Stimulated activated effector memory CD8-positive, alpha-beta T cell treated with anti-CD3 and anti-CD28 coated beads, Interleukin-12 subunit alpha, Interleukin-12 subunit beta, amount 100 ng/mL, for 72 hours (primary cell): Measurements from ENCODE around the gene CCDC136.

ENCODE experiments used
- ATAC-seq: fragments of 150-1000 bp; cut with Tn5 transposase; 2 replicates; pipeline ENCODE4 v1.10.0; 2021
- DNase-seq, 2 donors: peaks; one replicate each; pipeline ENCODE4 v3.0.0; 2021 to 2022; ENCODE audit warnings: low spot score in 2 of 2
- H3K27ac Mint-ChIP-seq: one replicate; pipeline ENCODE4 v1.8.0; 2022; ENCODE audit warnings: mild to moderate bottlenecking, mixed read lengths
- H3K36me3 Mint-ChIP-seq: one replicate; pipeline ENCODE4 v1.8.0; 2022; ENCODE audit warnings: mild to moderate bottlenecking, mixed read lengths
- H3K4me1 Mint-ChIP-seq: one replicate; pipeline ENCODE4 v1.8.0; 2022; ENCODE audit warnings: mixed read lengths
- H3K4me3 Mint-ChIP-seq: one replicate; pipeline ENCODE4 v1.8.0; 2022; ENCODE audit warnings: mild to moderate bottlenecking, mixed read lengths
- H3K9me3 Mint-ChIP-seq: one replicate; pipeline ENCODE4 v1.8.0; 2022; ENCODE audit warnings: mixed read lengths

Gene CCDC136

DNA sequence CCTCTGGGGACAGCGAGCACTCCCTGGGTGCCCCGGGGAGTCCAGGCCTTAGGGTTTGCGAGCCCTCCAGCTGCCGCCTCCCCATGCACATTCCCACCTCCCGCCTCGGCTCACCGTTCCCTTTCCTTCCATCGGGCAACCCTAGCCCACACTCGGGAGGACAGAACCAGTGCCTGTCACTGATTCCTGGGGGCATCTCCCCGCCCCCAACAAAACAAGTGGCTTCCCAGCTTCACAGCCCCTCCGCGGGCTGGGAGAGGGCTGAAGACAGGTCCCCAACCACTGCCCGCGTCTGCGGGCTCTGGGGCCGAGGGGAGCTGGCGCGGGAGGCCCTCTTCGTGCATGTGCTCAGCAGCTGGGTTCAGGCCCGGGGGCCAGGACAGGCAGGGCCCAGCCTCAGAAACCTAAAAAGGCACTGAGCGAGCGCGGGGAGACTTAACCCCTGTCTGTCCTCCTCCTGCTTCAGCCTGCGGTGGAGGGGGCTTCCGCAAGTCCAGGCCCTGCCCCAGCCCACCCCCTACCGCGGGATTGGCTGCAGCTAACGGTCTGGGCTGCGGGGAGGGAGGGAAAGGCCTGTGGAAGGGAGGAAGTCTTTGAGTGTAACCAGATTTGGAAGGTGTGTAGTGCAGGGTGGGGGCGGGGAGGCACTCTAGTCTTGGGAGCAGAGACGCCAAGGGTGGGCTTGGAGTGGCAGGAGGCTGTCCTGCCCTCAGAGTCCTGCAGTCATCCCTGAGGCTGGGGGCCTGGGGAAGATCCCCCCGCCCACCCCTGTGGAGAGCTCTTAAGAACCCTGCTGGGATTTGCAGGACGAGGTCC, 39.6 kb downstream of the CCDC136 start:
- Mint-ChIP-seq H3K4me1 (peaks cover 21% of the 10 kb centered on the region), H3K36me3 (no peaks in the 10 kb centered on the region), H3K4me3 (peak overlapping the region; percentile 67), H3K9me3 (no peaks in the 10 kb centered on the region), H3K27ac (no peak overlapping the region)
- DNase-seq (no peak), ATAC-seq (peak; percentile 3)

DNA sequence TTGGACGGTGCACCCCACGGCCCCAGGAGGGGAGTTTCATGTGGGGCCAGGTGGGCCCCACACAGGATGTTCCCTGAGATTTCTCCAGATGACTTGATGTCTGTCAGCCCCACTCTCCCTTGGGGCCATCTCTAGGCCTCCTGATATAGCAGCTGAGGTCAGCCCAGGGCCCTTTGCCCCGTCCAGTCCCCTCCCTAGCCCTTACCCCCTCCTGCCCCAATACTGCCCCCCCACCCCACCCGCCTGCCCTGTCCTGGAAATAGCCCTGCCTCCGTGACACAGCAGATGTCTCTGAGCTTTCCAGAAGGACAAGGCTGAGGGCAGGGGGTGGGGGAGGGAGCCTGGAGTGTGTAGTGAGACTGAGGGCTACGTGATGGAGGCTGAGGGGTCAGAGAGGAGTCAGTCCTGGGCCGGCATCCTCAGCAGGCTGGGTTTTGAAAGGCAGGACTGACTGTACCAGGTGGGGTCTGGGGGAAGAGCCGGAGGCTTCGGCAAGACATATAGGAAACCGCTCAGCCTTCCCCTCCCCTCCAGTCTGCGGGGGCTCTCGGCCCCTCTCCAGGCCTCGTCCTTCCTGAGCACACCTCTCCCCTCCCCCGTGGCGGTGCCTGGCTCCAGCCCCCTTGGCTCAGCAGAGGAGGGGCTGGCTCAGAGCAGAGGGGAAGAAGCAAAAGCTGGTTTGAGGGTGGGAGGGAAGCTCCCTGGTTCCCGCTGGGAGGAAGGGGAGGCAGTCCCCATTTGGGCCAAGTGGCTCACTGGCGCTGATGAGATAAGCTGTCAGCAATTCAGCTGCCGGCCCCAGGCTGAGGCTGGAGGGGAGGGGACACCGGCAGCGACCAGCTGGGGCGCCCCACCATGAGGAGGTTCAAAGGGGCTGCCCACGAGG, 40.5 kb downstream of the CCDC136 start:
- H3K27ac Mint-ChIP-seq: no peak overlapping the region
- ATAC-seq (no peak), DNase-seq (no peak)
- no peaks in the 10 kb centered on the region for H3K9me3 Mint-ChIP-seq
- H3K4me1 Mint-ChIP-seq: peaks cover 21% of the 10 kb centered on the region
- no peaks in the 10 kb centered on the region for H3K36me3 Mint-ChIP-seq
- H3K4me3 Mint-ChIP-seq: peak overlapping the region; percentile 67

DNA sequence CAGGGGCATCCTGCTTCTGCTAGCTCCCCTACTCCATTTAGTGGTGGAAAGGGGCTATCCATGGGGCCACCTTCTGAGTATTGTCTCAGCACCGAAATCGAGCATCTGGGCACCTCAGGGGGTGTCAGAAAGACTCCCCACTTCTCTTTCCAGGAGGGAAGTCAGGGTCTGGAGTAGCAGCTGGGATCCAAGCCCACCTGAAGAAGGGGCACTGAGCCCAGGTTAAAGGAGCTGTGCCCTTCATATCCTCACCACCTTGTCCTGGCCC, 41.0 kb downstream of the CCDC136 start:
- ATAC-seq: no peak

DNA sequence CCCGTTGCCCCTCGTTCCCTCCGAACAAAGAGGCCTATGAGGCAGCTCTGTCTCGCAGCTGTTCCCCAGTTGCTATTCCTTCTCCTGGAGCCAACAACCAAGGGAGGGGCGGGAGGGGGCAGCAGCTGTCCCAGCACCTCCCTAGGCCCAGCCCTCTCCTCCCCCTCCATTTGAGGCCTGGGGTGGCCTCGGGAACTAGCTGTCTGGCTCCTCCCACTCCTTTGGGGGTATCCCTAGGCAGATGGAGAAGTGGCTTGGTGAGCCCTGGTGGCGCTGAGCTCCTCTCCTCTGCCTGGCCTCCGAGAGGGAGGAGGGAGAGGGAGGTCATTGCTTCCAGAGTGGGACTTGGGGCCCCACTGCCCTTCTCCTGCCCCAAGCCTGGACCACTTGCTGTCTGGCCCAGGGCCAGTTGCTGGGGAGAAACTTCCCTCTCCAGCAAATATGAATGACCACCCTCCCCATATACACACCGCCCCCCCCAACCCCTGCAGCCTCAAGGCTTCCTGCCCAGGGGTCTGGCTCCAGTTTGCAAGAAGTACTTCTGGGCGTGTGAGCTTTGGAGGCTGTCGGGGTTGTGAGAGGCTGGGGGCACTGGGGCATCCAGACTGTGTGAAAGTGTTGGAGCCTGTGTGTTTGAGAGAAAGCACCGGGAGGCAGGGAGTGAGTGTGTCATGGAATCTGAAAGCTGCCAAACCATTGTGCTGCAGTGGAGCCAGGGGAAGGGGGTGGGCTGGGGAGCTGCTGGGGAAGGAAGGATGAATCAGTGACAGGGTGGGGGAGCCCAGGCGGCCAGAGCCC, 41.6 kb downstream of the CCDC136 start:
- no peaks in the 10 kb centered on the region for H3K9me3 Mint-ChIP-seq
- peaks cover 21% of the 10 kb centered on the region for H3K4me1 Mint-ChIP-seq
- no peak overlapping the region for H3K27ac Mint-ChIP-seq
- ATAC-seq: no peak
- H3K4me3 Mint-ChIP-seq: no peak overlapping the region
- no peak for DNase-seq
- H3K36me3 Mint-ChIP-seq: no peaks in the 10 kb centered on the region

More for the DNA sequence above, 41.0 kb downstream of the CCDC136 start:
- H3K4me3 Mint-ChIP-seq: no peak overlapping the region
- no peaks in the 10 kb centered on the region for H3K9me3 Mint-ChIP-seq
- H3K27ac Mint-ChIP-seq: no peak overlapping the region
- peaks cover 21% of the 10 kb centered on the region for H3K4me1 Mint-ChIP-seq
- H3K36me3 Mint-ChIP-seq: no peaks in the 10 kb centered on the region
- DNase-seq: no peak

DNA sequence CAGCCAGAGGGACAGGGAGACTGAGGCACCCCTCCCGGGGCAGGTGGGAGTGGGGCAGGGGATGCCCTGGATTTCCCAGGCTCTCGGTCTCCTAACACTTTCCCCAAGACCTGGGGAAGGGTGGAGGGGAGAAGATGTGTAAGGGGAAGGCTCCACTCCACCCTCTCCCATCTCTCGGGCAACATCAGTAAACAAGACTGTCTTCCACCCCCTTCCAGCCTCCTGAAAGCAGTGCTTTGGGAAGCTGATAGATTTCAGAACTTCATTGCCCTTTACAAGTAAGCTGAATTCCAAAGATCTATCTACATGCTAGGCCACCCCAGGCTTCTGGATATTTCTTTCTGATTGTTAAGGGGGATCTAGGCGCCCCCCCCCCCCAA, 42.2 kb downstream of the CCDC136 start:
- no peaks in the 10 kb centered on the region for H3K36me3 Mint-ChIP-seq
- no peak overlapping the region for H3K27ac Mint-ChIP-seq
- no peak for ATAC-seq
- H3K4me3 Mint-ChIP-seq: no peak overlapping the region
- peaks cover 21% of the 10 kb centered on the region for H3K4me1 Mint-ChIP-seq
- no peak for DNase-seq
- no peaks in the 10 kb centered on the region for H3K9me3 Mint-ChIP-seq

DNA sequence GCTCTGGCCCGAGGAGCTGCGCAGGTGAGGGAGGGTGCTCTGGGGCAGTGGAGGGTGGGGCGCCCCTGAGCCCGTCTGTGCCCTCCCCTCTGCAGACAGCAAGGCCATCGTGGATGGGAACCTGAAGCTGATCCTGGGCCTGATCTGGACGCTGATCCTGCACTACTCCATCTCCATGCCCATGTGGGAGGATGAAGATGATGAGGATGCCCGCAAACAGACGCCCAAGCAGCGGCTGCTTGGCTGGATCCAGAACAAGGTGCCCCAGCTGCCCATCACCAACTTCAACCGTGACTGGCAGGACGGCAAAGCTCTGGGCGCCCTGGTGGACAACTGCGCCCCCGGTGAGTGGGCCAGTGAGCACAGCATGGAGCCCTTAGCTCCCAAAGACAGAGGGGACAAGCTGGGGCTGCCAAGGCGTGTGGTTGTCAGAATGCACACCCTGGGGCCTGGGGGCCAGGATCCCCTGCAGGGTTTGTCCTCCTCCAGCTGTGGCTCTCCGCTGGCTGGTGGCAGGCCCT, 43.5 kb downstream of the CCDC136 start:
- Mint-ChIP-seq H3K36me3 (no peaks in the 10 kb centered on the region), H3K9me3 (no peaks in the 10 kb centered on the region)

DNA sequence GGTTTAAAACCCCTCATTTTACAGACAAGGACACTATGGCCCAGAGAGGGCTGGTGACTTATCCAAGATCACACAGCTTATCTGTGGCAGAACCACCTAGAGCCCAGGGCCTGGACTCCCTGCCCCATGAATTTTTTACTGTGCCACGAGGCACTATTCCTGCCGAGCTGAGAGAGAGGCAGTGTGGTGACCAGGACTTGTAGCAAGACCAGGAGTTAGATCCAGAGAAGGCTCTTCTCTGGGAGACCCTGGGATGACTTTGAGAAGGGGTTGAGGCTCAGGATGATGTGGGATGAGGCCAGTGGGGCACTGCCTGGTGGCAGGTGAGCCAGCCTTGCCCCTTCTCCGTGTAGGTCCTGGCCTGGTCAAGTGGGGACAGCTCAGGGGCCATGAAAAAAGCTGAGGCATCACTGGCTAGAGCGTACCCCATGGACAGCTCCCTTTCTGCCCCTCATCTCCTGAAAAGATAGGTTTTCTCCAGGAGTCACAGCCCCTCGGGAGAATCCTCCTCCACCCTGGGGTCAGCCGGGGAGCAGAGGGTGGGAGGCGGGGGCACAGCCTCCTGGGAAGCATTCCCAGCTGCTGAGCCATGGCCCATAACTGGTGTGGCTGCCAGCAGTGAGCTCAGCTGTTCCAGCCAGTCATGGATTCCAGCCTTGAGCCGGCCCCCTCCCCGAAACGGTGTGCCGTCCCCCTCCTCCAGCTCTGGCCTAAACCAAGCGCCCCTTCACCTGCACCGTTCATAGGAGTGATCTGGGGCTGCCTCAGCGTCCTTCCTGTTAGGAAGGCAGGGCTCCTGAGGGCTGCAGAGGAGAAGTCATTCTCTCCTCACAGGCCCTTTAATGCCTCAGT, 44.2 kb downstream of the CCDC136 start:
- Mint-ChIP-seq H3K9me3 (no peaks in the 10 kb centered on the region), H3K4me1 (peaks cover 8% of the 10 kb centered on the region), H3K27ac (no peak overlapping the region), H3K4me3 (no peak overlapping the region), H3K36me3 (no peaks in the 10 kb centered on the region)
- no peak for DNase-seq
- no peak for ATAC-seq

More for the DNA sequence above, 43.5 kb downstream of the CCDC136 start:
- no peak for ATAC-seq
- Mint-ChIP-seq H3K27ac (no peak overlapping the region), H3K4me3 (no peak overlapping the region), H3K4me1 (peaks cover 13% of the 10 kb centered on the region)
- DNase-seq: no peak

DNA sequence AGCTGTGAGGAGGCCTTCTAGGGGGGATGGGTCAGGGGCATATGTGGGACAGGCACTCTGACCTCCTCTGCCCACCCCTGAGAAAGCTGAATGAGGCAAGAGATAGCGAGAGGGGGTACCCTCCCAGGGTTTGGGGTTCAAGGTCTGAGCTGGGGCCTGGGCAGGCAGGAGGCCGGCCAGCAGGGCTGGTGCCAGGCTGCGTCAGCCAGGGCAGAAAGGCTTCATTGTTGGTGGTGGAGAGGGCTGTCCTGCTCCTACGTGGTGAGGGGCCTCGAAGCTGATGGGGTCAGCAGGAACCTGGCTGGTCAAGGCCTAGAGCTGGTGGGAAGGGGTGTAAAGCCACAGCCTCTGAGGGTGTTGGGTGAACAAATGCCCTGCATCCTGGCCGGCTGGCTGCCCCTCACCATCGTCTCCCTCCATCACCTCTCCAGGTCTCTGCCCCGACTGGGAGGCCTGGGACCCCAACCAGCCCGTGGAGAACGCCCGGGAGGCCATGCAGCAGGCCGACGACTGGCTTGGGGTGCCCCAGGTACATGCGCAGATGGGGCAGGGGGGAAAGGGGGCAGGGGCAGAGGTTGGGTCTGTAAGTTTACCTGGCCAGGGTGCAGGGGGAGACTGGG, 45.1 kb downstream of the CCDC136 start:
- no peaks in the 10 kb centered on the region for H3K9me3 Mint-ChIP-seq
- H3K27ac Mint-ChIP-seq: no peak overlapping the region
- DNase-seq: no peak
- H3K36me3 Mint-ChIP-seq: no peaks in the 10 kb centered on the region
- peaks cover under 1% of the 10 kb centered on the region for H3K4me1 Mint-ChIP-seq
- H3K4me3 Mint-ChIP-seq: no peak overlapping the region
- no peak for ATAC-seq

DNA sequence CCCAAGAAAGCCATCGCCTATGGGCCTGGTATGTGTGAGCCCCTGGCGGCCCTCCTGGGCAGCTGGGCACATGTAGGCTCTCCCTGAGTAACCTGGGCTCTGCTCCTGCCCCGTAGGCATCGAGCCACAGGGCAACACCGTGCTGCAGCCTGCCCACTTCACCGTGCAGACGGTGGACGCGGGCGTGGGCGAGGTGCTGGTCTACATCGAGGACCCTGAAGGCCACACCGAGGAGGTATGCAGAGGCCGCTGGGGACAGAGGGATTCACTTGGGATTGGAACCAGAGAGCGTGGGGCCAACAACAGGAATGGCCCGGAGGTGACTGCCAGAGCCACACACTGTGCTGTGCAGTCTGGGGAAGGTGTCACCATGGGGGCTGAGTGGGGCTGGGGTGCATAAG, 45.8 kb downstream of the CCDC136 start:
- no peak overlapping the region for H3K4me3 Mint-ChIP-seq
- no peaks in the 10 kb centered on the region for H3K36me3 Mint-ChIP-seq
- peaks cover 6% of the 10 kb centered on the region for H3K4me1 Mint-ChIP-seq
- ATAC-seq (no peak), DNase-seq (no peak)
- no peaks in the 10 kb centered on the region for H3K9me3 Mint-ChIP-seq
- H3K27ac Mint-ChIP-seq: no peak overlapping the region

DNA sequence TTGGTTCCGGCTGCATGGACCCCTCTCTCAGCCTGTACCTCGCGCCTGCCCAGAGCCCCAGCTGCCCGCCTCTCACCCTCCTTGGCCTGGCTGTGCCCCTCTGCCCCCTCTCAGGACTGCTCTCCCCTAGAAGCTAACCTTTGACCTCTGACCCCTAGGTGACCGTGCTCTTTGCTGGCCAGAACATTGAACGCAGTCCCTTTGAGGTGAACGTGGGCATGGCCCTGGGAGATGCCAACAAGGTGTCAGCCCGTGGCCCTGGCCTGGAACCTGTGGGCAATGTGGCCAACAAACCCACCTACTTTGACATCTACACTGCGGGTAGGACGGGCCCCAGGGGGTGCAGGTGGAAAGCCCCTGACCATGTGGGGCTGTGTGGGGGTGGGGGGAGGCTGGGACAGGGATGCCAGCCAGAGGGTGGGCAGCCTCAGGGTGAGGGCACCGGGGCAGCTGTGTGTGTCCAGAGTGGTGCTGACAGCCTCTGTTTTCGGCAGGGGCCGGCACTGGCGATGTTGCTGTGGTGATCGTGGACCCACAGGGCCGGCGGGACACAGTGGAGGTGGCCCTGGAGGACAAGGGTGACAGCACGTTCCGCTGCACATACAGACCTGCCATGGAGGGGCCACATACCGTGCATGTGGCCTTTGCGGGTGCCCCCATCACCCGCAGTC, 46.5 kb downstream of the CCDC136 start:
- H3K4me3 Mint-ChIP-seq: no peak overlapping the region
- DNase-seq (no peak), ATAC-seq (no peak)
- H3K27ac Mint-ChIP-seq: no peak overlapping the region
- H3K36me3 Mint-ChIP-seq: no peaks in the 10 kb centered on the region
- no peaks in the 10 kb centered on the region for H3K9me3 Mint-ChIP-seq
- H3K4me1 Mint-ChIP-seq: peaks cover 6% of the 10 kb centered on the region

DNA sequence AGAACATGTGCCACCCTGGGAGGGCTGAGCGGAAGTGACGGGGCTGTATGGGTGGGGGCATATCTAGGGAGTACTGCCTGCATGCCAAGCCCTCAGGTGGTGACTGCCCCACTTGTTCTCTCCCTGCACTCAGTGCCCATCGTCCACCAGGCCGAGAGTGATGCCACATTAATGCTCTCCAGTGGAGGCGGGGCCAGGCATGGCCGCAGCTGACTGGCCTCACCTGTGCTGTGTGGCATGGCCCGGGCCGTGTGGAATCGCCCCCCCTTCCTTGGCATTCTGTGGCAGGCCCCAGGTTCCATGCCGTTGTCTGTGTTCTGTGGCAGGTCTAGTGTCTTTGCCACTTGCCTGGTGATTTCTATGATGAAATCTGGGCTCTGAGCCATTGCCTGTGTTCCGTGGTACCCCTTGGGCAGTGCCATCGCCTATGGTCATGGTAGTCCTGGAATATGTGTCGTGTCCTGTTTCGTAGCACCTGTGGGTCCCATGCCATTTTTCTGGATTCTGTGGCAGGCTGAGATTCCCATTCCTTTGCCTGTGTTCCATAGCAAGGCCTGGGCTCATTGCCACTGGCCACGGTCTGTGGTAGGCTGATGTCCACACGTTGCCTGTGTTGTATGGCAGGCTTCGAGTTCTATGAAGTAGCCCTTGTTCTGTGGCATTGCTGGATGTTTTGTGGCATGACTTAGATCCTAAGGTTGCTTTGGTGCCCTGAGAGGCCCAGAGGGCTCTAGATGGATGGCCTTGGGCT, 47.4 kb downstream of the CCDC136 start:
- no peaks in the 10 kb centered on the region for H3K9me3 Mint-ChIP-seq
- ATAC-seq (no peak), DNase-seq (no peak)
- no peak overlapping the region for H3K27ac Mint-ChIP-seq
- peaks cover 6% of the 10 kb centered on the region for H3K4me1 Mint-ChIP-seq
- no peak overlapping the region for H3K4me3 Mint-ChIP-seq
- no peaks in the 10 kb centered on the region for H3K36me3 Mint-ChIP-seq

DNA sequence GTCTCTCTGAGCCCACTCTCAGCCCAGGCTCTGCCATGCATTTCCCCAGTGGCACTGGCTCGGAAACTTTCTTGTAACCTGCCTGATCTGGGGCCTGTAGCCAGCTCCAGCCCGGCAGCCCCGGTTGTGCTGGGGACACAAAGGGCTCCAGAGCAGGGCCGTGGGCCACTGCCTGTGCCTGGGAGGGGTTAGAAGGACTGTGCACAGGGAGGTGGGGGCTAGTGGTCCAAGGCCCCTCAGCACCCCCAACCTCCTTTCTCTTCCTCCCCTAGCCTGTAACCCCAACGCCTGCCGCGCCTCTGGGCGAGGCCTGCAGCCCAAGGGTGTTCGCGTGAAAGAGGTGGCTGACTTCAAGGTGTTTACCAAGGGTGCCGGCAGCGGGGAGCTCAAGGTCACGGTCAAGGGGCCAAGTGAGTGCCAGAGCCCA, 48.0 kb downstream of the CCDC136 start:
- DNase-seq: no peak
- no peak for ATAC-seq
- Mint-ChIP-seq H3K27ac (no peak overlapping the region), H3K4me3 (no peak overlapping the region), H3K4me1 (peaks cover 6% of the 10 kb centered on the region), H3K9me3 (no peaks in the 10 kb centered on the region), H3K36me3 (no peaks in the 10 kb centered on the region)
